ENCODE results near the gene BHLHE40. TPM values are rescaled to one million over a fixed set of nuclear protein-coding genes. Genes with fewer than 3 reads are reported as not detected.

Gene BHLHE40
- total RNA-seq, 1 donor from 2014 or later = 548 TPM

GRCh38 chr3:4996771-4997291 is 17.6 kb downstream of the BHLHE40 start:
- intact Hi-C loops (cut with micrococcal nuclease) = no loop called here

GRCh38 chr3:4997946-4998345 is 18.7 kb downstream of the BHLHE40 start:
- intact Hi-C loops (cut with micrococcal nuclease) = no loop called here

GRCh38 chr3:4999531-5000184 is 20.4 kb downstream of the BHLHE40 start:
- intact Hi-C loops (cut with micrococcal nuclease) = no loop called here

GRCh38 chr3:5001135-5001534 is 21.9 kb downstream of the BHLHE40 start:
- intact Hi-C loops (cut with micrococcal nuclease) = no loop called here

- intact Hi-C loops (cut with micrococcal nuclease) = loop anchor here (1.0 kb wide), 1 partner anchor 14 kb away; no protein-coding TSS in a partner anchor
Measured at GRCh38 chr3:5001805-5002173, 22.6 kb downstream of the BHLHE40 start.

GRCh38 chr3:5002174-5002870 is 23.1 kb downstream of the BHLHE40 start:
- intact Hi-C loops (cut with micrococcal nuclease) = loop anchor here (1.0 kb wide), 1 partner anchor 15 kb away; no protein-coding TSS in a partner anchor

GRCh38 chr3:5002871-5003247 is 23.6 kb downstream of the BHLHE40 start:
- intact Hi-C loops (cut with micrococcal nuclease) = loop anchor here (1.0 kb wide), 1 partner anchor 16 kb away; no protein-coding TSS in a partner anchor

- intact Hi-C loops (cut with micrococcal nuclease) = no loop called here
Measured at GRCh38 chr3:5004319-5005152, 25.3 kb downstream of the BHLHE40 start.

- intact Hi-C loops (cut with micrococcal nuclease) = no loop called here
Measured at GRCh38 chr3:5005367-5005766, 26.1 kb downstream of the BHLHE40 start.

- intact Hi-C loops (cut with micrococcal nuclease) = loop anchor here (1.0 kb wide), 11 partner anchors 13 to 513 kb away; partner anchors contain the start of genes ARL8B, BHLHE40 and ITPR1
Measured at GRCh38 chr3:5006755-5007202, 27.5 kb downstream of the BHLHE40 start.

GRCh38 chr3:5007873-5008272 is 28.6 kb downstream of the BHLHE40 start:
- intact Hi-C loops (cut with micrococcal nuclease) = loop anchor here (1.0 kb wide), 1 partner anchor 49 kb away; no protein-coding TSS in a partner anchor

- intact Hi-C loops (cut with micrococcal nuclease) = no loop called here
Measured at GRCh38 chr3:5009506-5010109, 30.4 kb downstream of the BHLHE40 start.

GRCh38 chr3:5010140-5010539 is 30.9 kb downstream of the BHLHE40 start:
- intact Hi-C loops (cut with micrococcal nuclease) = no loop called here

GRCh38 chr3:5010706-5011554 is 31.7 kb downstream of the BHLHE40 start:
- intact Hi-C loops (cut with micrococcal nuclease) = no loop called here

- intact Hi-C loops (cut with micrococcal nuclease) = no loop called here
Measured at GRCh38 chr3:5011555-5012256, 32.5 kb downstream of the BHLHE40 start.

GRCh38 chr3:5012367-5012766 is 33.1 kb downstream of the BHLHE40 start:
- intact Hi-C loops (cut with micrococcal nuclease) = no loop called here

- intact Hi-C loops (cut with micrococcal nuclease) = no loop called here
Measured at GRCh38 chr3:5013021-5013906, 34.0 kb downstream of the BHLHE40 start.

GRCh38 chr3:5014391-5014790 is 35.2 kb downstream of the BHLHE40 start:
- intact Hi-C loops (cut with micrococcal nuclease) = no loop called here
